ENCODE data around the gene DNAH9. TPM values are rescaled to one million over a fixed set of nuclear protein-coding genes. Genes with fewer than 3 reads are reported as not detected.

The DNAH9 gene
- total RNA-seq, 4 donors from 2014 or later: 0.41 to 1.9 (median 0.79) TPM; not detected in 1

DNA sequence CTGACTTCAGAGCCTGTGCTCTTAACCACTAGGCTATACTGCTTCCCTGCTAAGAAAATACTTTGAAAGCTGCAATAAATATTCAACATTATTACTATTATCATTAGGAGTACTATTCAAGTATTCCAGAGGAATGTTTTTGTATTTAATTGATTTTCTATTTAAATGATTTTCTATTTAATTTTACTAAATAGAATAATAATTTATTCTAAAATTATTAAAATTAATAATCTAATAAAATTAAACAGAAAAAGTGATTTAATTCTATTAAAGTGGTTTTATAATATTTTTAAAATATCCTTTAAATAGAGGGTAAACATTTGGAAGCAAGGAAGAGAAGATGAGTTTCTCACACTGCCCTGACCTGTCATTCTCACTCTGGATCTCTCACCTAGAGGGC, 173.8 kb downstream of the DNAH9 start:
- in situ Hi-C loops (cut with MboI; ENCODE audit: low pct_ligation_motif_present in 1 of 4, low pct_unique_long_range_greater_than_20kb in 1 of 4, low sequenced_read_pairs in 3 of 4): loop anchor here in 1 of 4 donors (25.0 kb wide), 1 partner anchor 115 kb away; no protein-coding TSS in a partner anchor
- H3K4me1 ChIP-seq: no peaks in the 10 kb centered on the region
- no peaks in the 10 kb centered on the region for H3K27me3 ChIP-seq
- no peaks in the 10 kb centered on the region for H3K9me3 ChIP-seq
- DNase-seq: no peak
- intact Hi-C loops (cut with DNase I; ENCODE audit: low total_unique reads): no loop called here
- TF ChIP-seq POLR2A (IDR thresholded peaks at IDR 0.05): no peak
- TF ChIP-seq, protein P1, sequence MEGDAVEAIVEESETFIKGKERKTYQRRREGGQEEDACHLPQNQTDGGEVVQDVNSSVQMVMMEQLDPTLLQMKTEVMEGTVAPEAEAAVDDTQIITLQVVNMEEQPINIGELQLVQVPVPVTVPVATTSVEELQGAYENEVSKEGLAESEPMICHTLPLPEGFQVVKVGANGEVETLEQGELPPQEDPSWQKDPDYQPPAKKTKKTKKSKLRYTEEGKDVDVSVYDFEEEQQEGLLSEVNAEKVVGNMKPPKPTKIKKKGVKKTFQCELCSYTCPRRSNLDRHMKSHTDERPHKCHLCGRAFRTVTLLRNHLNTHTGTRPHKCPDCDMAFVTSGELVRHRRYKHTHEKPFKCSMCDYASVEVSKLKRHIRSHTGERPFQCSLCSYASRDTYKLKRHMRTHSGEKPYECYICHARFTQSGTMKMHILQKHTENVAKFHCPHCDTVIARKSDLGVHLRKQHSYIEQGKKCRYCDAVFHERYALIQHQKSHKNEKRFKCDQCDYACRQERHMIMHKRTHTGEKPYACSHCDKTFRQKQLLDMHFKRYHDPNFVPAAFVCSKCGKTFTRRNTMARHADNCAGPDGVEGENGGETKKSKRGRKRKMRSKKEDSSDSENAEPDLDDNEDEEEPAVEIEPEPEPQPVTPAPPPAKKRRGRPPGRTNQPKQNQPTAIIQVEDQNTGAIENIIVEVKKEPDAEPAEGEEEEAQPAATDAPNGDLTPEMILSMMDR (IDR thresholded peaks at IDR 0.05): no peak
- no peak for TF ChIP-seq POLR2AphosphoS5 (IDR thresholded peaks at IDR 0.05)
- TF ChIP-seq EP300 (IDR thresholded peaks at IDR 0.05; ENCODE audit: low read depth): no peak
- no peak overlapping the region for H3K4me3 ChIP-seq
- H3K27ac ChIP-seq: no peak overlapping the region
- H3K36me3 ChIP-seq: no peaks in the 10 kb centered on the region

DNA sequence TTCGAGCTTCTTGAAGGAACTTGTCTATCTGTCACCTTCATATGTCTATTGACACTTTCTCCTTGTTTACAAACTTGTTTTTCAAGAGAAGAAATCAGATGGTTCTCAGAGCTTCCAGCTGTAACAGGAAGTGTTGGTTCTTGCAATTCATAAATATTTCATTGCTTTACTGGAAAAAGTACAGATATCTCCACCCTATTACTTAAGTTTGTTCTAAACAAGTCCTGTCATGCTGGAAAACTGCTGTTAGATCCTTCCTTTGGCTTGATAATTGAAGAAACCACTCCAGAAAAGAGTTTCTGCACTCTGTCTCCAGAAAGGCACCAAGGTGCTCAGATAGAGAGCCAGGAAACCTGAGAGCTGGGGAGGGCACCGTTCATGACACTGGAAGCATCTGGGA, 181.6 kb downstream of the DNAH9 start:
- Histone ChIP-seq H3K27me3 (no peaks in the 10 kb centered on the region), H3K27ac (no peak overlapping the region), H3K4me3 (no peak overlapping the region), H3K9me3 (no peaks in the 10 kb centered on the region), H3K36me3 (no peaks in the 10 kb centered on the region), H3K4me1 (no peaks in the 10 kb centered on the region)
- in situ Hi-C loops (cut with MboI; ENCODE audit: low pct_ligation_motif_present in 1 of 4, low pct_unique_long_range_greater_than_20kb in 1 of 4, low sequenced_read_pairs in 3 of 4) (no loop called here), intact Hi-C loops (cut with DNase I; ENCODE audit: low total_unique reads) (no loop called here)
- TF ChIP-seq EP300 (IDR thresholded peaks at IDR 0.05; ENCODE audit: low read depth) (no peak), POLR2A (IDR thresholded peaks at IDR 0.05) (no peak), POLR2AphosphoS5 (IDR thresholded peaks at IDR 0.05) (no peak)
- TF ChIP-seq, protein P1 (IDR thresholded peaks at IDR 0.05): no peak
- DNase-seq: no peak
- 60 to 63% methylated on average over 1 to 2 of the region's 2 CpGs for WGBS, 2 donors (ENCODE audit: low coverage in 1 of 2)

DNA sequence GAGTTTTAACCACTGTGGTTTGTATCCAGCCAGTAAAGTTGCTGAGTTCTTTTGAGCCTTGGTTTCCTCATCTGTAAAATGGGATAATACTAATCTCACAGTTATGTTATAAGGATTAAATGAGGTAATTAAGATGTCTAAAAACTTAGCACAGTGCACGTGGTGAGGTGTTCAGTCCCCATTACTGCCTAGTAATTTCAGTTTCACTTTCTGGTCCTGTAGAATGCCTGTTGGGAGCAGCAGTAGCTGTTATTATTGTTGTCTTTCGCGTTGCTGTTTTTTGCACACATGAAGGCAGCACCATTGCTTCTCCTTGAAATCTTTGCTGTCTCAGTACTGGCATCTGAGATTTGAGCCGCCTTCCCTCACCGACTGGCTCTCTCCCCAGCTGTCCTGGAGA, 182.4 kb downstream of the DNAH9 start:
- Histone ChIP-seq H3K36me3 (no peaks in the 10 kb centered on the region), H3K4me3 (no peak overlapping the region), H3K9me3 (no peaks in the 10 kb centered on the region), H3K27me3 (no peaks in the 10 kb centered on the region), H3K4me1 (no peaks in the 10 kb centered on the region), H3K27ac (no peak overlapping the region)
- DNase-seq: no peak
- intact Hi-C loops (cut with DNase I; ENCODE audit: low total_unique reads): no loop called here
- WGBS, 2 donors (ENCODE audit: low coverage in 1 of 2): 77 to 78% methylated on average over 3 to 5 of the region's 5 CpGs
- in situ Hi-C loops (cut with MboI; ENCODE audit: low pct_ligation_motif_present in 1 of 4, low pct_unique_long_range_greater_than_20kb in 1 of 4, low sequenced_read_pairs in 3 of 4): no loop called here
- TF ChIP-seq EP300 (IDR thresholded peaks at IDR 0.05; ENCODE audit: low read depth) (no peak), POLR2AphosphoS5 (IDR thresholded peaks at IDR 0.05) (no peak), POLR2A (IDR thresholded peaks at IDR 0.05) (no peak)
- TF ChIP-seq, protein P1 (IDR thresholded peaks at IDR 0.05): no peak

DNA sequence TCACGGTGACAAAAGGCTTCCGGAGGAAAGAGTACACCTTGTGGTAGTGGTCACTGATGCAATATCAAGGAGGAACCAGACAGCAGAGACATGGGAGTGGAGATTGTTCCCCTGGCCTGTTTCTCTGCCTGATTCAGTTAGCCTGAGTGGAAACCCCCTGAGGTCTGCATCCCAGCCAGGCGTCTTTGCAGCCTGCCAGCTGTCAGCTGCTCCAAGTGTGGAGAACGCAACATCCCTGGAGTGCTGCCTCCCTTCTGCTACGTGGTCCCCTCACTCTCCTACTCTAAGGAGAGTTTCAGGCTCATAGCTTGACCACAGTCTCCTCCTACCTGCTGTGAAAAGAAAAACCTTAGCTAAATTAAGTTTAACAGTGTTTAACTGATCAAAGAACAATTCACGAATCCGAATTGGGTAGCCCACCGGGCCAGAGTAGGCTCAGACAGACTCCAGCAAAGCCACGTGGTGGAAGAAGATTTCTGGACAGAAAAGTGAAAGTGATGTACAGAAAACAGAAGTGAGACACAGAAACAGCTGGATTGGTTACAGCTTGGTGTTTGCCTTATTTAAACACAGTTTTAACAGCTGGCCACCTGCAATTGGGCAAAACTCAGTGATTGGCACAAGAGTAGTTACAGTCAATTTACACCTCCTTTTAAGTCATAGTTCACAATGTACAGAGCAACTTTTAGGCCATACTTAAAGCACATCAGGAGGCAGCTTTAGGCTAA, 188.6 kb downstream of the DNAH9 start:
- Histone ChIP-seq H3K27me3 (no peaks in the 10 kb centered on the region), H3K27ac (no peak overlapping the region), H3K36me3 (no peaks in the 10 kb centered on the region), H3K4me3 (no peak overlapping the region), H3K9me3 (no peaks in the 10 kb centered on the region), H3K4me1 (no peaks in the 10 kb centered on the region)
- 64 to 74% methylated on average over 2 to 9 of the region's 9 CpGs for WGBS, 2 donors (ENCODE audit: low coverage in 1 of 2)
- DNase-seq: no peak
- intact Hi-C loops (cut with DNase I; ENCODE audit: low total_unique reads) (no loop called here), in situ Hi-C loops (cut with MboI; ENCODE audit: low pct_ligation_motif_present in 1 of 4, low pct_unique_long_range_greater_than_20kb in 1 of 4, low sequenced_read_pairs in 3 of 4) (no loop called here)
- TF ChIP-seq, protein P1 (IDR thresholded peaks at IDR 0.05): no peak
- no peak for TF ChIP-seq POLR2A (IDR thresholded peaks at IDR 0.05)
- no peak for TF ChIP-seq EP300 (IDR thresholded peaks at IDR 0.05; ENCODE audit: low read depth)
- no peak for TF ChIP-seq POLR2AphosphoS5 (IDR thresholded peaks at IDR 0.05)
